ENCODE measurements around the gene RNF150.

The RNF150 gene

GRCh38 chr4:141046255-141046654 is 87.0 kb downstream of the RNF150 start:
- no peak for TF ChIP-seq REST (IDR thresholded peaks at IDR 0.05; ENCODE audit: insufficient read depth in 1 of 2, low read depth in 2 of 2, low read length in 2 of 2)
- TF ChIP-seq FOXP2 (optimal IDR thresholded peaks at IDR 0.05; ENCODE audit: borderline replicate concordance, extremely low read depth, extremely low read length, insufficient read depth): no peak
- no peak for TF ChIP-seq TAF1 (IDR thresholded peaks at IDR 0.05; ENCODE audit: borderline replicate concordance, insufficient read depth, low read length)
- TF ChIP-seq SIN3A (IDR thresholded peaks at IDR 0.05; ENCODE audit: borderline replicate concordance, insufficient read depth, low read length): no peak
- no peak for TF ChIP-seq POLR2AphosphoS5 (IDR thresholded peaks at IDR 0.05; ENCODE audit: low read depth, low read length)

- TF ChIP-seq POLR2AphosphoS5 (IDR thresholded peaks at IDR 0.05; ENCODE audit: low read depth, low read length) (no peak), SIN3A (IDR thresholded peaks at IDR 0.05; ENCODE audit: borderline replicate concordance, insufficient read depth, low read length) (no peak), REST (IDR thresholded peaks at IDR 0.05; ENCODE audit: insufficient read depth in 1 of 2, low read depth in 2 of 2, low read length in 2 of 2) (no peak), TAF1 (IDR thresholded peaks at IDR 0.05; ENCODE audit: borderline replicate concordance, insufficient read depth, low read length) (no peak)
Measured at GRCh38 chr4:141045848-141046247, 87.4 kb downstream of the RNF150 start.

- TF ChIP-seq TAF1 (IDR thresholded peaks at IDR 0.05; ENCODE audit: borderline replicate concordance, insufficient read depth, low read length) (no peak), FOXP2 (optimal IDR thresholded peaks at IDR 0.05; ENCODE audit: borderline replicate concordance, extremely low read depth, extremely low read length, insufficient read depth) (no peak), POLR2AphosphoS5 (IDR thresholded peaks at IDR 0.05; ENCODE audit: low read depth, low read length) (no peak), SIN3A (IDR thresholded peaks at IDR 0.05; ENCODE audit: borderline replicate concordance, insufficient read depth, low read length) (no peak), REST (IDR thresholded peaks at IDR 0.05; ENCODE audit: insufficient read depth in 1 of 2, low read depth in 2 of 2, low read length in 2 of 2) (no peak)
Measured at GRCh38 chr4:141041021-141041476, 92.2 kb downstream of the RNF150 start.

GRCh38 chr4:141039156-141039555 is 94.1 kb downstream of the RNF150 start:
- TF ChIP-seq REST (IDR thresholded peaks at IDR 0.05; ENCODE audit: insufficient read depth in 1 of 2, low read depth in 2 of 2, low read length in 2 of 2): no peak
- no peak for TF ChIP-seq POLR2AphosphoS5 (IDR thresholded peaks at IDR 0.05; ENCODE audit: low read depth, low read length)
- TF ChIP-seq SIN3A (IDR thresholded peaks at IDR 0.05; ENCODE audit: borderline replicate concordance, insufficient read depth, low read length): no peak
- no peak for TF ChIP-seq FOXP2 (optimal IDR thresholded peaks at IDR 0.05; ENCODE audit: borderline replicate concordance, extremely low read depth, extremely low read length, insufficient read depth)
- no peak for TF ChIP-seq TAF1 (IDR thresholded peaks at IDR 0.05; ENCODE audit: borderline replicate concordance, insufficient read depth, low read length)

GRCh38 chr4:141038428-141038827 is 94.8 kb downstream of the RNF150 start:
- TF ChIP-seq REST (IDR thresholded peaks at IDR 0.05; ENCODE audit: insufficient read depth in 1 of 2, low read depth in 2 of 2, low read length in 2 of 2) (no peak), SIN3A (IDR thresholded peaks at IDR 0.05; ENCODE audit: borderline replicate concordance, insufficient read depth, low read length) (no peak), POLR2AphosphoS5 (IDR thresholded peaks at IDR 0.05; ENCODE audit: low read depth, low read length) (no peak), FOXP2 (optimal IDR thresholded peaks at IDR 0.05; ENCODE audit: borderline replicate concordance, extremely low read depth, extremely low read length, insufficient read depth) (no peak), TAF1 (IDR thresholded peaks at IDR 0.05; ENCODE audit: borderline replicate concordance, insufficient read depth, low read length) (no peak)
